HUES6 (cell line): ENCODE results near the gene FOXF1.
A peak's percentile ranks its signal among the peaks of the same experiment; 100 is the strongest.

ENCODE experiments used
- H3K27ac ChIP-seq: 2 replicates; pipeline ENCODE4 v1.7.0; 2013; ENCODE audit warnings: low read depth, mild to moderate bottlenecking, low read length, inconsistent platforms
- H3K27me3 ChIP-seq: 2 replicates; pipeline ENCODE4 v1.6.1; 2013; ENCODE audit warnings: low read length; ENCODE audit not compliant: control insufficient read depth, insufficient read depth
- H3K36me3 ChIP-seq: 2 replicates; pipeline ENCODE4 v1.6.1; 2013; ENCODE audit warnings: low read length; ENCODE audit not compliant: control insufficient read depth, insufficient read depth
- H3K4me1 ChIP-seq: 2 replicates; pipeline ENCODE4 v1.6.1; 2013; ENCODE audit warnings: low read length; ENCODE audit not compliant: control insufficient read depth, insufficient read depth
- H3K4me3 ChIP-seq: 2 replicates; pipeline ENCODE4 v1.5.1; 2013; ENCODE audit warnings: low read depth, low read length
- H3K9ac ChIP-seq: one replicate; pipeline ENCODE4 v1.6.1; 2013; ENCODE audit warnings: mild to moderate bottlenecking, low read length
- H3K9me3 ChIP-seq: 2 replicates; pipeline ENCODE4 v1.6.1; 2013; ENCODE audit warnings: low read depth, low read length; ENCODE audit not compliant: control insufficient read depth, insufficient read depth

FOXF1 gene

GRCh38 chr16:86510465-86511261 is at the start of gene FOXF1:
Gene FOXF1 (plus strand): TSS chr16:86510527. CDS start chr16:86510570, 43 bp downstream.
- Histone ChIP-seq H3K9ac (peak within 1 kb of the TSS; percentile 39), H3K9me3 (no peaks in the 10 kb centered on the region), H3K36me3 (no peaks in the 10 kb centered on the region), H3K27ac (no peak within 1 kb of the TSS), H3K4me1 (peaks cover 53% of the 10 kb centered on the region), H3K27me3 (peaks cover 99% of the 10 kb centered on the region), H3K4me3 (peak within 1 kb of the TSS; percentile 56)

GRCh38 chr16:86461037-86461436 is 49.3 kb upstream of the FOXF1 start:
- Histone ChIP-seq H3K4me1 (no peaks in the 10 kb centered on the region), H3K27me3 (peaks cover 17% of the 10 kb centered on the region), H3K4me3 (no peak overlapping the region), H3K36me3 (no peaks in the 10 kb centered on the region), H3K9ac (no peak overlapping the region), H3K27ac (no peak overlapping the region), H3K9me3 (peaks cover 25% of the 10 kb centered on the region)

- H3K27me3 ChIP-seq: peaks cover 10% of the 10 kb centered on the region
- peaks cover 25% of the 10 kb centered on the region for H3K9me3 ChIP-seq
- H3K36me3 ChIP-seq: no peaks in the 10 kb centered on the region
- H3K27ac ChIP-seq: no peak overlapping the region
- no peak overlapping the region for H3K9ac ChIP-seq
- H3K4me3 ChIP-seq: no peak overlapping the region
- H3K4me1 ChIP-seq: no peaks in the 10 kb centered on the region
Measured at GRCh38 chr16:86462334-86463084, 47.8 kb upstream of the FOXF1 start.

- H3K4me1 ChIP-seq: no peaks in the 10 kb centered on the region
Measured at GRCh38 chr16:86464044-86464443, 46.3 kb upstream of the FOXF1 start.

GRCh38 chr16:86465434-86465833 is 44.9 kb upstream of the FOXF1 start:
- Histone ChIP-seq H3K27me3 (peaks cover 13% of the 10 kb centered on the region; the same call in 1 of the 2 replicates), H3K9me3 (peaks cover 25% of the 10 kb centered on the region), H3K36me3 (no peaks in the 10 kb centered on the region), H3K4me3 (no peak overlapping the region), H3K27ac (no peak overlapping the region), H3K4me1 (no peaks in the 10 kb centered on the region), H3K9ac (no peak overlapping the region)

More at GRCh38 chr16:86464044-86464443, 46.3 kb upstream of the FOXF1 start:
- Histone ChIP-seq H3K27me3 (peaks cover 13% of the 10 kb centered on the region; the same call in 1 of the 2 replicates), H3K9me3 (peaks cover 25% of the 10 kb centered on the region), H3K27ac (no peak overlapping the region), H3K9ac (no peak overlapping the region), H3K4me3 (no peak overlapping the region), H3K36me3 (no peaks in the 10 kb centered on the region)

GRCh38 chr16:86466696-86467406 is 43.5 kb upstream of the FOXF1 start:
- Histone ChIP-seq H3K27ac (no peak overlapping the region), H3K4me1 (no peaks in the 10 kb centered on the region), H3K4me3 (no peak overlapping the region), H3K27me3 (peaks cover 13% of the 10 kb centered on the region; the same call in 1 of the 2 replicates), H3K9me3 (peaks cover 14% of the 10 kb centered on the region), H3K9ac (no peak overlapping the region), H3K36me3 (no peaks in the 10 kb centered on the region)

GRCh38 chr16:86467490-86467889 is 42.8 kb upstream of the FOXF1 start:
- Histone ChIP-seq H3K27ac (no peak overlapping the region), H3K27me3 (peaks cover 13% of the 10 kb centered on the region; the same call in 1 of the 2 replicates)

GRCh38 chr16:86470964-86471363 is 39.4 kb upstream of the FOXF1 start:
- H3K27me3 ChIP-seq: peaks cover 15% of the 10 kb centered on the region; the same call in 1 of the 2 replicates
- peaks cover 9% of the 10 kb centered on the region for H3K9me3 ChIP-seq
- no peak overlapping the region for H3K27ac ChIP-seq
- no peak overlapping the region for H3K4me3 ChIP-seq
- no peak overlapping the region for H3K9ac ChIP-seq
- no peaks in the 10 kb centered on the region for H3K36me3 ChIP-seq
- H3K4me1 ChIP-seq: no peaks in the 10 kb centered on the region

More at GRCh38 chr16:86467490-86467889, 42.8 kb upstream of the FOXF1 start:
- Histone ChIP-seq H3K4me3 (no peak overlapping the region), H3K9me3 (peaks cover 20% of the 10 kb centered on the region), H3K4me1 (no peaks in the 10 kb centered on the region), H3K9ac (no peak overlapping the region), H3K36me3 (no peaks in the 10 kb centered on the region)

- H3K27me3 ChIP-seq: peaks cover 21% of the 10 kb centered on the region; the same call in 1 of the 2 replicates
- H3K4me1 ChIP-seq: no peaks in the 10 kb centered on the region
- no peak overlapping the region for H3K4me3 ChIP-seq
- no peak overlapping the region for H3K27ac ChIP-seq
- no peaks in the 10 kb centered on the region for H3K36me3 ChIP-seq
- peaks cover 9% of the 10 kb centered on the region for H3K9me3 ChIP-seq
- no peak overlapping the region for H3K9ac ChIP-seq
Measured at GRCh38 chr16:86471896-86472295, 38.4 kb upstream of the FOXF1 start.

GRCh38 chr16:86472366-86472765 is 38.0 kb upstream of the FOXF1 start:
- no peak overlapping the region for H3K4me3 ChIP-seq
- H3K4me1 ChIP-seq: no peaks in the 10 kb centered on the region
- H3K27ac ChIP-seq: no peak overlapping the region
- H3K9ac ChIP-seq: no peak overlapping the region
- peaks cover 24% of the 10 kb centered on the region; the same call in 1 of the 2 replicates for H3K27me3 ChIP-seq
- no peaks in the 10 kb centered on the region for H3K36me3 ChIP-seq
- peaks cover 9% of the 10 kb centered on the region for H3K9me3 ChIP-seq
